Right ventricle myocardium superior (tissue), 1 donor: ENCODE data around the gene KCNJ11. TPM values are rescaled to one million over a fixed set of nuclear protein-coding genes. Genes with fewer than 3 reads are reported as not detected.

Experiments
- ATAC-seq: fragments of 200-7000 bp; cut with Tn5 transposase; one replicate; pipeline ENCODE4 v1.9.1; 2020; ENCODE audit warnings: mild to moderate bottlenecking; ENCODE audit not compliant: poor library complexity
- DNase-seq: peaks from one replicate; pipeline ENCODE4 v3.0.0-alpha.2; 2020
- intact Hi-C: fragments of 100-400 bp; cut with DNase I; formaldehyde crosslinking; loops from one replicate; pipeline ENCODE4 v1.11.2; 2022
- total RNA-seq: library from RNA; stranded (reverse); fragmentation: NEBNext Ultra II Directional; extraction: Animal tissue kit (Norgen Biotek cat#: 25700); gene quantifications from one replicate; pipeline ENCODE4 v1.2.1, GENCODE V29; 2021
- donor health status: DM: no; HTN: yes; CAD: no; lungs with severe emphysema.

The KCNJ11 gene
- total RNA-seq, 1 donor from 2014 or later = 27.7 TPM

DNA sequence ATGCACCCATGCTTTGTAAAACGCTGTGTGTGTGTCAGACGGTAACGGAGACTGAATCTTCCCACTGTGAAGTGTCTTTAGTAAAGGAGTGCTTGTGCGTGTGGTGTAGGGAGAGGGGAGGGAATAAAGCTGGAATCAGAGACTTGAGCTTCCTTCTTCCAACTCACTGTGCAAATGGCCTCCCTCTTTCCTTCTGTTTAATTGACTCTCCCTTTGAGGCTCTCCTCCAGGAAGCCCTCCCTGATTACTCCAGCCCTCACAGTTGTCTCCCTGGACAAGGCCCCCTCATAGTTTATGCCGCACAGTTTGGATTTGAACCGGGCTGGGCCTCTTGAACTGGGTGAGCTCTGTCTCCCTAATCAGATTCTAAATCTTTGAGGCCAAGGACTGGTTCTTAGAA is 23.0 kb upstream of the KCNJ11 start:
- ATAC-seq (no peak), DNase-seq (no peak)
- intact Hi-C loops = no loop called here

DNA sequence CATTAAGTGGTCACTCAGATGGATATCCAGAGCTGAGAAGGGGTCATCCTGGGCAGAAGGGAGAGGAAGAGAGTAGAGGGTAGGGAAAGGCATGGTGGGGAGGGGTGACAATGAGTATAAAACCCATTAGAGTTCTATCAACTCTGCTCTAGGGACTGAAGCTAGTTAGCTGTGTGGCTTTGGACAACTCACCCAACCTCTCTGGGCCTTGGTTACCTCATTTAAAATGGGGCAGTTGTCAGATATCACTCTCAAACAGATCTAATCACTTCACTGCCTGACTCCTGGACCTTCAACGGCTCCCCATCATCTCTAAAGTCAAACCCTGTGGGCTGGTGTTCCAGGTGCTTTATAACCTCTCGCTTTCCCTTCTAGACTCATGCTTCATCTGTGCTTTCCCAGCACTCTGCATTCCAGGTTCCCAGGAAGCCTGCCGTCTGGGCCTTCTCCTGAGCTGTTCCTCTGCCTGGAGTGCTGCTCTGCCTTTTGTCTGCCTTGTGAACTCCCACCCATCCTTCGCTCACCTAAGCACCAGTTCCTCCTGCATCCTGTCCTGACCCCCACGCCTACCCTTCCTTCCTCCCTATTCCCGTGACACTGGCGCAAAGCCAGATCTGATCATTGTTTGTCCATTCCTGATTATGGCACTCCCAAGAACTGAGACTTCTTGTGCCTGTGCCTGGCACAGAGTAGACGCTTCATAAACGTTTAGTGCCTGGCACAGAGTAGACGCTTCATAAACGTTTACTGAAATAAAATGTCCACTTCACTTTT is 22.3 kb upstream of the KCNJ11 start:
- DNase-seq (no peak), ATAC-seq (no peak)
- intact Hi-C loops = no loop called here

DNA sequence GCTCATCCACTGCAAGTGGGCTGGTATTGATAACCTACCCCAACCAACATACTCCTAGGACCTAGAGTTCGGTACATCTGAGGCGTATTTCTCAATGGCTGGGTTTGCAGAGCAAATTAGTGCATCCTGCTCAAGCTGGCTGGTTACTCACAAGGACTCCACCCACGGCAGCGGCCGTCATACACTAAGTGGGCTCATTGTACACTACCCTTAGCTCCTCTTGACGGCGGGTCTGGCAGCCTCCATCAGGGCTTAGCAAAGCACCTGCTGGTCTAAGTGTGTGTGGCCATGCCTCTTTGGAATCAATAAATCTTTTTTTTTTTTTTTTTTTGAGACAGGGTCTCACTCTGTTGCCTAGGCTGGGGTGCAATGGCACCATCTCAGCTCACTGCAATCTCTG is 20.2 kb upstream of the KCNJ11 start:
- ATAC-seq (no peak), DNase-seq (no peak)
- intact Hi-C loops = no loop called here

GRCh38 chr11:17408026-17408425 is 19.6 kb upstream of the KCNJ11 start:
- no peak for DNase-seq
- no peak for ATAC-seq
- intact Hi-C loops = no loop called here

GRCh38 chr11:17407575-17407974 is 19.1 kb upstream of the KCNJ11 start:
- DNase-seq = no peak
- ATAC-seq = no peak
- intact Hi-C loops = no loop called here

DNA sequence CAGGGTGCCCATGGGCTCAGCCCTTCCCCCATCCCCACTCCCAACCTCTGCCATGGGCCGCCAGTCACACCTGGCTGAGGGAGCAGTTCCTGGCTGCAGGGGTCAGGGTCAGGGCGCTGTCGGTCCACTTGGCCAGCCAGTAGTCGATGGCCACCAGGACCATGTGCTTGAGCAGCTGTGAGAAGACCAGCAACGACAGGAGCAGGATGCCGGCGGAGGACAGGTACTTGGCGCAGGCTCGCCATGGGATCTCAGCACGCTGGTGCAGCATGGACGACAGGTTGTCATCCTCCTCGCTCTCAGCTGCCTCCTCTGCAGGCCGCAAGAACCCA is 18.3 kb upstream of the KCNJ11 start:
- no peak for DNase-seq
- intact Hi-C loops = no loop called here
- ATAC-seq = no peak

GRCh38 chr11:17406082-17406817 is 17.8 kb upstream of the KCNJ11 start:
- DNase-seq (no peak), ATAC-seq (peak; percentile 58)
- intact Hi-C loops = no loop called here

GRCh38 chr11:17405232-17406005 is 17.0 kb upstream of the KCNJ11 start:
- intact Hi-C loops = no loop called here
- peak; percentile 86 for DNase-seq

DNA sequence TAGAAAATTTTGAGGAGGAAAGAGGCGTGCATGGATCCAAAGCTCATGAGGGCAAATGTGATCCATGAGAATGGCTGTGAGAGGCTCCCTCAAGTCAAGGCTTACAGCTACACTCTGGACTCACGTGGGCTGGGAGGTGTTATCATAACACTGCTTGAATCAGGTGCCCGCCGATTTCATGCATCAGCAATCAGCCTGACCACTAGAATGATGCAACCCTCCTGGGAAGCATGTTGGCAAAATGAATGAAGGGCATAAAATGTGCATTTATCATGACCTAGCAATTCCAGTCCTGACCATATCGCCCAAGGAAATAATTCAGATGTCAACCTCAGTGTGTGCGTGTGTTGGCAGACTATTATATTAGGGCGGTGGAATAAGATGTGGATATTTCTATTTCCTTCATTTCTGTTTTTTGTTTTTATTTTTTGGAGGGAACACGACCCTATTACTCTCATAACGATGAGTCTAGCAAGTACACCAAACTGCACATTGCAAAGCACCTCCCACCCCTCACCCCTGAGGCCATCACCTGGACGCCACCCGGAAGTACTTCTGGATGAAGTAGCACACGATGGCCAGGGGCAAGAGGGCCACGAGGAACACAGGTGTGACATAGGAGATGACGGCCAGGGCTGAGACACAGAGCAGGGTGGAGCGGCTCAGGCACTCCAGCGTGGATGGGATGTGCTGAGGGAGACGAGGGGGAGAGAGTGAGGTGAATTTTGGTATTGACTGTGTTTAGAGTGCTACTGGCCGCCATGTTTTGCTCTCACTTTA is 15.7 kb upstream of the KCNJ11 start:
- intact Hi-C loops = no loop called here
- no peak for DNase-seq
- no peak for ATAC-seq

More at GRCh38 chr11:17405232-17406005, 17.0 kb upstream of the KCNJ11 start:
- peak; percentile 97 for ATAC-seq

DNA sequence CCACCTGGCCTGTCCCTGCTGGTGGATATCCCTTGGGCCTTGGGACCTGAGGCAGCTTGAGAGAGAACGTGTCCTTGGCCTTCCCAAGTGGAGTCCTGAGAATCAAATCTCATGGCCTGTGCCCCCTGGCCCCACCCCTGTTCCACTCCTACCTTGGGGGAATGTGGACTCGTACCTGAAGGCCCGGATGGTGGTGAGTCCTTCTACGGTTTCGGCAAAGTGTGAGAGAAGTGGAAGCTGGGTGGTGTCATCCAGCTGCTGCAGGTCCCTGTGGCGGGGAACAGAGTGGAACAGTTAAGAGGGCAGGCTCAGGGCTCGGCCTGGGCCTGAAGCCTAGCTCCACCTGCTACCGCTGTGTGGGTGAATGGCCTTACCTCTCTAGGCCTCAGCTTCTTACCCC is 14.0 kb upstream of the KCNJ11 start:
- ATAC-seq (no peak), DNase-seq (no peak)
- intact Hi-C loops = no loop called here

GRCh38 chr11:17401841-17402240 is 13.4 kb upstream of the KCNJ11 start:
- ATAC-seq (no peak), DNase-seq (no peak)
- intact Hi-C loops = no loop called here

DNA sequence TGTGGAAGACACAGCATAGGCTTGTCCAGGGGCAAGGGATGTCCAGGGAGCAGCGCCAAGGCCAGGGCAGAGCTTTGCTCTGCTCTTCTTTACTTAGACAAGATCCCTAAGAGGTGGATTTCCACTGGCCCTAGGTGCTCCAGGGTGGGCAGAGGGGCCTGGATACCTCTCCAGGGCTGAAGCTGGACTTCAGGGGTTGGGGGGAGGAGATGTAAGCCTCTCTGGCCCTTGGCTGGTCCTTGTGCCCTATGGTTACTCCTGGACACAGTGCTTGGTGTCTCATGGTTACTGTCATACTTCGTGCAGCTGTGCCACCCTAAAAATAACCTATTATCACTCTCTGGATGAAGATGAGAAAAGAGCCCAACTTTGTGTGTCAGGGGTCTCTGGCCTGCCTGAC is 12.9 kb upstream of the KCNJ11 start:
- intact Hi-C loops = no loop called here
- ATAC-seq (no peak), DNase-seq (no peak)

DNA sequence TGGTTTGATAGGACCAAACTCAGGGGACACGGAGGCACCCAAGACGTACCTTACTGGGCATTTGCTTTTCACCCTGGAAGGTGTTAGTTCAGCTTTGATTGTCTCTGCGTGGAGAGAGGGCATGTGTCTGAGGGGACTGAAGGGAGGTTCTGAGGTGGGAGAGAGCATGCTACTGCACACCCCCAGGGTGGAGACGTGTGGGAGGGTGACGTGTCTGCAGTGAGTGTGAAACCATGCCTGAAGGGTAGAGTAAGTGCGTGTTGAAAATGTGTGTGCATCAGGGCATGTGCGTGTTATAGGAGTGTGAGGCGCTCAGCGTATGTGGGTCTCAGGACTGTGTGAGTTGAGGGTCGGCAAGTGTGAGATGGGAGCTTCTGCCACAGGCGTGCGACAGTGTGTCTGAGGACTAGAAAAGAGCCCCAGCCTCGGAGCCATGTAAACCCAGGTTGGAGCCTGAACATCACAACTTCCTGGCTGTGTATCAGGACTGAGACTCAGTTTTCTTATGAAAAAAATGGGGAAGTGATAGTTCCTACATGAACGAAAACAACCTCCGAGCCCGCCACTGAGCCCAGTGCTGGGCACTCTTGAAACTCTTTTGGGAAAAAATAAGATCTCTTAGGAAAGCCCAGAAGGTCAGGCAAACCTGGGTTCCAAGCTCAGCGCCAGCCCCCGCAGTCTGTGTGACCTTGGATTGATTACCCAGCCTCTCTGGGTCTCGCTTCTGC is 11.8 kb upstream of the KCNJ11 start:
- intact Hi-C loops = no loop called here
- DNase-seq = no peak

DNA sequence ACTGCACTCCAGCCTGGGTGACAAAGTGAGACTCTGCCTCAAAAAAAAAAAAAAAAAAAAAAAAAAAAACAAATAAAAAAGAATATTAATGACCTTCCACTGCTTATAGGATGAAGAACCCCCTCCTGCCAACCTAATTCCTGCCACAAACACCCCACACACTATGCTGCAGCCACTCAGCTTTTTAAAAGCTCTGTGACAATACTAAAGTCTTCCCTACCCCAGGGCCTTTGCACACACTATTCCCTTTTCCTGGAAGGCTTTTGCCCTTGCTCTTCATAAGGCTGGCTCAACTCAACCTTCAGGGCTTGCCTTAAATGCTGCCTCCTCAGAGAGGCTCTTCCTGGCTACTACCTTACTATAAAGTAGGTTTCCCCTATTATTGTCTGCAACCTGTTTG is 10.8 kb upstream of the KCNJ11 start:
- intact Hi-C loops = no loop called here
- ATAC-seq (no peak), DNase-seq (no peak)

More for the DNA sequence above, 11.8 kb upstream of the KCNJ11 start:
- ATAC-seq = no peak

- intact Hi-C loops = no loop called here
- ATAC-seq (no peak), DNase-seq (no peak)
Observed at GRCh38 chr11:17397311-17398002, 9.0 kb upstream of the KCNJ11 start.

DNA sequence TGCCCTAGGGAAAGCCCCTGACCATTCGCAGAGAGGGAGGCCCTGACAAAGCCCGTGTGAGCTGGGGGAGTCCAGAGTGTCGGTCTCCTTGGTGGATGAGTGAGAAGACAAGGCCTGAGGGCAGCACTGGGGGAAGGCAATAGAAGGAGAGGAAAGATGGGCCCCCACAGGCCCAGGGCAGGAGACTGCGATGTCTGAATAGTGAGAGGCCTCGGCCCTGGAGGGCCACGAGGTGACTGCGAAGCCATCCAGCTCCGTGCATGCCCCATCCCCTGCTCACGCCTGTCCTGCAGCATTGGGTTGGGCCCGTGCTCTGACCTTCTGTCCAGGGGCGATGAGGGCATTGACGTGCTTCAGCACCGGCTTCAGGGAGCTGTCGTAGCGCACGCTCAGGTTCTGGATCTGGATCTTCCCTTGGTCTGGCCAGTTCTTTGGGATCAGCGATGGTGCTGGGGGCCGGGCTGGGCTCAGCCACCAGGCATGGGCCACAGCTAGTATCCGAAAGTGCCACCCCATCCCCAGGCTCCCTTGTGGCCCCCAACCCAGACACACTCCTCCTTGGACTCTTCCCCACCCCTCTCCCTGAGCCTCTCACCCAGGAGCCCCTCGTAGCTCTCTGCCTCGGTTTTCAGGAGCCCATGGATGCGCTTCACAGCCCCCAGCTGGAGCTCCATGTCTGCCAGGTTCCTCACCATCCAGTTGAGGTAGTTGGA is 8.3 kb upstream of the KCNJ11 start:
- DNase-seq (no peak), ATAC-seq (no peak)
- intact Hi-C loops = no loop called here

- ATAC-seq (no peak), DNase-seq (no peak)
- intact Hi-C loops = no loop called here
Observed at GRCh38 chr11:17395978-17396377, 7.5 kb upstream of the KCNJ11 start.
